B cell (primary cell): Measurements from ENCODE around the gene XYLT1. TPM values are rescaled to one million over a fixed set of nuclear protein-coding genes. Genes with fewer than 3 reads are reported as not detected.

Experiments
- ATAC-seq: fragments of 200-7000 bp; cut with Tn5 transposase; one replicate; pipeline ENCODE4 v1.10.0; 2021; ENCODE audit warnings: low read depth, mild to moderate bottlenecking, moderate number of reproducible peaks, moderate library complexity
- CTCF ChIA-PET: fragments of 350-600 bp; sonication (Branson Sonifier 250); formaldehyde crosslinking; loops from one replicate; lab custom pipeline; 2021; ENCODE audit warnings: antibody characterized with exemption, inconsistent platforms; lab: Charles Lee
- POLR2A ChIA-PET: fragments of 350-600 bp; sonication (Branson Sonifier 250); formaldehyde crosslinking; loops from one replicate; lab custom pipeline; 2021; ENCODE audit warnings: antibody characterized with exemption; lab: Charles Lee
- DNase-seq: peaks from one replicate; pipeline ENCODE4 v3.0.0; 2013
- H2AFZ ChIP-seq: 2 replicates; pipeline ENCODE4 v1.6.1; 2012; ENCODE audit warnings: mild to moderate bottlenecking, low read depth, low read length; ENCODE audit not compliant: insufficient read depth, poor library complexity, severe bottlenecking
- H3K27ac ChIP-seq, 2 donors: 1 replicate in 1 of 2; 2 replicates in 1 of 2; pipeline ENCODE4 v1.5.1; 2012 to 2013; ENCODE audit warnings: low read length in 2 of 2, mild to moderate bottlenecking in 2 of 2, moderate library complexity in 1 of 2
- H3K27me3 ChIP-seq, 4 experiments: fragments of 200-600 bp in 1 of 4; sonication (generic) in 1 of 4; replicated peaks in 1 of 4; 1 replicate in 2 of 4; 2 replicates in 2 of 4; pipeline versions ENCODE4 v1.6.1 to v1.7.0; 2013 to 2016; ENCODE audit warnings: low read length in 3 of 4, mild to moderate bottlenecking in 2 of 4, mixed read lengths in 1 of 4, moderate library complexity in 1 of 4; ENCODE audit not compliant: insufficient read depth in 4 of 4, control insufficient read depth in 3 of 4; ENCODE audit errors: control extremely low read depth in 1 of 4
- H3K36me3 ChIP-seq, 2 experiments: replicated peaks in 1 of 2; 1 replicate in 1 of 2; 2 replicates in 1 of 2; pipeline versions ENCODE4 v1.6.1 to v1.7.1; 2013; ENCODE audit warnings: low read length in 1 of 2; ENCODE audit not compliant: insufficient read depth in 2 of 2, control insufficient read depth in 1 of 2; ENCODE audit errors: control extremely low read depth in 1 of 2, extremely low read depth in 1 of 2
- H3K4me1 ChIP-seq, 2 donors: fragments of 200-600 bp in 1 of 2; sonication (generic) in 1 of 2; 1 replicate in 1 of 2; 2 replicates in 1 of 2; pipeline versions ENCODE4 v1.5.1 to v1.6.1; 2013 to 2017; ENCODE audit warnings: low read length in 2 of 2; ENCODE audit not compliant: control insufficient read depth in 2 of 2, insufficient read depth in 2 of 2
- H3K4me2 ChIP-seq: replicated peaks from 2 replicates; pipeline ENCODE3; 2012; ENCODE audit warnings: mild to moderate bottlenecking, low read depth, low read length; ENCODE audit not compliant: poor library complexity, severe bottlenecking
- H3K4me3 ChIP-seq, 5 experiments: fragments of 200-600 bp in 1 of 5; sonication (generic) in 1 of 5; 1 replicate in 3 of 5; 2 replicates in 2 of 5; pipeline versions ENCODE4 v1.5.1 to v1.7.0; 2011 to 2016; ENCODE audit warnings: low read length in 4 of 5, mild to moderate bottlenecking in 4 of 5, low read depth in 2 of 5, control low read depth in 1 of 5, moderate library complexity in 1 of 5; ENCODE audit not compliant: insufficient read depth in 1 of 5; ENCODE audit errors: control extremely low read depth in 1 of 5, extremely low read depth in 1 of 5
- H3K79me2 ChIP-seq: fragments of 200-600 bp; sonication (generic); one replicate; pipeline ENCODE4 v1.6.0; 2016; ENCODE audit warnings: low read length; ENCODE audit not compliant: control insufficient read depth, insufficient read depth
- H3K9ac ChIP-seq: fragments of 200-600 bp; sonication (generic); 2 replicates; pipeline ENCODE4 v1.6.1; 2017; ENCODE audit warnings: mild to moderate bottlenecking, low read length, moderate library complexity
- H3K9me3 ChIP-seq, 3 donors: one replicate each; pipeline versions ENCODE4 v1.6.1 to v1.7.1; 2013; ENCODE audit warnings: low read length in 2 of 3; ENCODE audit not compliant: control insufficient read depth in 2 of 3, insufficient read depth in 1 of 3; ENCODE audit errors: control extremely low read depth in 1 of 3
- H4K20me1 ChIP-seq: 2 replicates; pipeline ENCODE4 v1.6.0; 2012; ENCODE audit warnings: mild to moderate bottlenecking, low read length; ENCODE audit not compliant: insufficient read depth, control insufficient read depth, poor library complexity, severe bottlenecking
- H3K27ac Mint-ChIP-seq: one replicate; pipeline ENCODE4 v1.8.0; 2021; ENCODE audit warnings: mixed read lengths
- H3K27me3 Mint-ChIP-seq: one replicate; pipeline ENCODE4 v1.8.0; 2021; ENCODE audit warnings: mixed read lengths
- H3K4me1 Mint-ChIP-seq: one replicate; pipeline ENCODE4 v1.8.0; 2021; ENCODE audit warnings: mixed read lengths
- H3K4me3 Mint-ChIP-seq: one replicate; pipeline ENCODE4 v1.8.0; 2021; ENCODE audit warnings: mixed read lengths
- H3K9me3 Mint-ChIP-seq: one replicate; pipeline ENCODE4 v1.8.0; 2022; ENCODE audit warnings: mixed read lengths; ENCODE audit not compliant: insufficient read depth
- EZH2 ChIP-seq: IDR thresholded peaks from 2 replicates; pipeline ENCODE4 v1.6.1; 2012; ENCODE audit warnings: borderline replicate concordance, low read depth, mild to moderate bottlenecking, moderate library complexity, low read length; ENCODE audit not compliant: insufficient read depth, poor library complexity, severe bottlenecking
- WGBS: methylation state at CpG from one replicate; pipeline ENCODE4 v1.1.5; 2013; ENCODE audit warnings: missing lambda C conversion rate; ENCODE audit not compliant: insufficient coverage; 5-methylcytosine and 5-hydroxymethylcytosine counted together
- intact Hi-C: fragments of 100-400 bp; cut with micrococcal nuclease; formaldehyde crosslinking; loops from one replicate; pipeline ENCODE4 v1.10.0; 2022
- polyA plus RNA-seq: library from polyadenylated mRNA; depleted of rRNA; stranded (reverse); fragments of >200 nt; gene quantifications from 2 replicates; pipeline ENCODE4 v1.2.3, GENCODE V29; 2012
- total RNA-seq, 2 donors: library from RNA; stranded (reverse); fragments of 120-200 nt in 1 of 2; gene quantifications; 1 replicate in 1 of 2; 2 replicates in 1 of 2; pipeline versions ENCODE4 v1.2.3 to v1.2.4, GENCODE V29; 2013 to 2022
- TF ChIP-seq, protein P1 (sequence below): fragments of 200-600 bp; IDR thresholded peaks from one replicate; pipeline ENCODE4 v1.8.0; 2022; ENCODE audit warnings: antibody characterized with exemption, mild to moderate bottlenecking

Gene XYLT1
- total and polyA plus RNA-seq, 2 donors (not counting 1 experiment from before 2014, with no cell fraction given) = 8.7 to 59.6 TPM

GRCh38 chr16:17334096-17334495 lies 136.7 kb downstream of the XYLT1 start:
- intact Hi-C loops = no loop called here
- Mint-ChIP-seq H3K27me3 (no peaks in the 10 kb centered on the region), H3K4me3 (no peak overlapping the region), H3K9me3 (no peaks in the 10 kb centered on the region), H3K4me1 (peaks cover 14% of the 10 kb centered on the region), H3K27ac (no peak overlapping the region)
- ATAC-seq (no peak), DNase-seq (no peak)
- peaks cover 7% of the 10 kb centered on the region for H4K20me1 ChIP-seq
- H3K9ac ChIP-seq = no peak overlapping the region
- H2AFZ ChIP-seq = no peak overlapping the region
- H3K27ac ChIP-seq = no peak overlapping the region
- H3K4me1 ChIP-seq = no peaks in the 10 kb centered on the region
- peaks cover 0 to 7% of the 10 kb centered on the region in 2 experiments for H3K36me3 ChIP-seq
- peaks cover 47% of the 10 kb centered on the region for H3K79me2 ChIP-seq
- H3K4me2 ChIP-seq = no peak overlapping the region
- TF ChIP-seq, protein P1, sequence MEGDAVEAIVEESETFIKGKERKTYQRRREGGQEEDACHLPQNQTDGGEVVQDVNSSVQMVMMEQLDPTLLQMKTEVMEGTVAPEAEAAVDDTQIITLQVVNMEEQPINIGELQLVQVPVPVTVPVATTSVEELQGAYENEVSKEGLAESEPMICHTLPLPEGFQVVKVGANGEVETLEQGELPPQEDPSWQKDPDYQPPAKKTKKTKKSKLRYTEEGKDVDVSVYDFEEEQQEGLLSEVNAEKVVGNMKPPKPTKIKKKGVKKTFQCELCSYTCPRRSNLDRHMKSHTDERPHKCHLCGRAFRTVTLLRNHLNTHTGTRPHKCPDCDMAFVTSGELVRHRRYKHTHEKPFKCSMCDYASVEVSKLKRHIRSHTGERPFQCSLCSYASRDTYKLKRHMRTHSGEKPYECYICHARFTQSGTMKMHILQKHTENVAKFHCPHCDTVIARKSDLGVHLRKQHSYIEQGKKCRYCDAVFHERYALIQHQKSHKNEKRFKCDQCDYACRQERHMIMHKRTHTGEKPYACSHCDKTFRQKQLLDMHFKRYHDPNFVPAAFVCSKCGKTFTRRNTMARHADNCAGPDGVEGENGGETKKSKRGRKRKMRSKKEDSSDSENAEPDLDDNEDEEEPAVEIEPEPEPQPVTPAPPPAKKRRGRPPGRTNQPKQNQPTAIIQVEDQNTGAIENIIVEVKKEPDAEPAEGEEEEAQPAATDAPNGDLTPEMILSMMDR = no peak
- TF ChIP-seq EZH2 = no peak
- H3K9me3 ChIP-seq = no peaks in the 10 kb centered on the region
- CTCF ChIA-PET = no interaction called here
- POLR2A ChIA-PET = no interaction called here
- WGBS = 90% methylated on average over 5 of the region's 5 CpGs
- no peak overlapping the region for H3K4me3 ChIP-seq
- no peaks in the 10 kb centered on the region for H3K27me3 ChIP-seq

DNA sequence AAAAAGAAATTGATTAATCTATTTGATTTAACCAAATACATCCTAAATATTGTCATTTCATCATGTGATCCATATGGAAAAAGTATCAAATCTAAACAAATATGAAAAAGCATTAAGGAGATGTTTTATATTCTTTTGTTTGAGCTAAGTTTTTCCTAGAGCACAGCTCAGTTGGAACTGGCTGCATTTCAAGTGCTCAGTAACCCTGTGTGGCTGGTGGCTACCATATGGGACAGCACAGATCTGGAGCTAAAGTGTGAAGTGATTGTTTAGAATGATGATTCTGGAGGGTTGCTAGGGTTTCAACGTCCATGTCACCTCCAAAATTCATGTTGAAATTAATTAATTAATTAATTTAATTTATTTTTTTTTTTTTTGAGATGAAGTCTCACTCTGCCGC lies 137.5 kb downstream of the XYLT1 start:
- intact Hi-C loops = no loop called here
- no peak overlapping the region for H3K4me3 ChIP-seq
- H3K4me1 Mint-ChIP-seq = peaks cover 14% of the 10 kb centered on the region
- no peaks in the 10 kb centered on the region for H3K9me3 ChIP-seq
- H3K27ac Mint-ChIP-seq = no peak overlapping the region
- no peaks in the 10 kb centered on the region for H3K4me1 ChIP-seq
- CTCF ChIA-PET = no interaction called here
- WGBS = no CpG with 5 or more reads among the region's 2 CpGs
- no peaks in the 10 kb centered on the region for H3K27me3 Mint-ChIP-seq
- no peaks in the 10 kb centered on the region for H3K27me3 ChIP-seq
- H3K27ac ChIP-seq = no peak overlapping the region
- POLR2A ChIA-PET = interaction anchor here (0.7 kb wide), 1 partner anchor 16 kb away, joined by 3 read pairs; no protein-coding TSS in a partner anchor
- H3K4me2 ChIP-seq = no peak overlapping the region
- peaks cover 0 to 7% of the 10 kb centered on the region in 2 experiments for H3K36me3 ChIP-seq
- ATAC-seq (no peak), DNase-seq (no peak)
- no peak overlapping the region for H3K4me3 Mint-ChIP-seq
- H3K9me3 Mint-ChIP-seq = no peaks in the 10 kb centered on the region
- no peak overlapping the region for H2AFZ ChIP-seq
- H3K9ac ChIP-seq = no peak overlapping the region
- H3K79me2 ChIP-seq = peaks cover 55% of the 10 kb centered on the region
- peaks cover 7% of the 10 kb centered on the region for H4K20me1 ChIP-seq
- TF ChIP-seq EZH2 = no peak
- TF ChIP-seq, protein P1 = no peak
